Ectodermal cell (in vitro differentiated cells): ENCODE measurements around the gene FKBP3.

Experiments used
- H3K27ac ChIP-seq: 2 replicates; pipeline ENCODE4 v1.7.0; 2013; ENCODE audit warnings: mild to moderate bottlenecking, low read depth, low read length; ENCODE audit not compliant: insufficient read depth, poor library complexity, severe bottlenecking
- H3K27me3 ChIP-seq: 2 replicates; pipeline ENCODE4 v1.7.0; 2013; ENCODE audit warnings: mild to moderate bottlenecking, low read length; ENCODE audit not compliant: insufficient read depth, control insufficient read depth, poor library complexity, severe bottlenecking
- H3K36me3 ChIP-seq: one replicate; pipeline ENCODE4 v1.7.0; 2013; ENCODE audit warnings: low read length; ENCODE audit not compliant: control insufficient read depth, insufficient read depth
- H3K4me1 ChIP-seq: one replicate; pipeline ENCODE4 v1.7.0; 2013; ENCODE audit warnings: low read length; ENCODE audit not compliant: control insufficient read depth, insufficient read depth
- H3K4me3 ChIP-seq: 2 replicates; pipeline ENCODE4 v1.7.0; 2013; ENCODE audit warnings: low read depth, low read length, control low read depth; ENCODE audit not compliant: insufficient read depth
- H3K9me3 ChIP-seq: 2 replicates; pipeline ENCODE4 v1.7.0; 2013; ENCODE audit warnings: mild to moderate bottlenecking, low read length, moderate library complexity; ENCODE audit not compliant: control insufficient read depth
- WGBS, 2 experiments: methylation state at CpG; one replicate each; pipeline ENCODE4 v1.1.7; 2013; ENCODE audit warnings: missing lambda C conversion rate in 2 of 2; 5-methylcytosine and 5-hydroxymethylcytosine counted together

Gene FKBP3

GRCh38 chr14:45068396-45068795 is 65.9 kb downstream of the FKBP3 start:
- Histone ChIP-seq H3K27me3 (no peaks in the 10 kb centered on the region), H3K9me3 (no peaks in the 10 kb centered on the region), H3K36me3 (no peaks in the 10 kb centered on the region), H3K4me3 (no peak overlapping the region), H3K4me1 (no peaks in the 10 kb centered on the region), H3K27ac (no peak overlapping the region)
- WGBS, 2 experiments: 97 to 98% methylated on average over 2 to 3 of the region's 3 CpGs

GRCh38 chr14:45066667-45067066 is 67.6 kb downstream of the FKBP3 start:
- 94 to 100% methylated on average over 3 of the region's 3 CpGs for WGBS, 2 experiments
- Histone ChIP-seq H3K27ac (no peak overlapping the region), H3K27me3 (no peaks in the 10 kb centered on the region), H3K4me3 (no peak overlapping the region), H3K36me3 (no peaks in the 10 kb centered on the region), H3K4me1 (no peaks in the 10 kb centered on the region), H3K9me3 (no peaks in the 10 kb centered on the region)

- 92 to 96% methylated on average over 2 of the region's 2 CpGs for WGBS, 2 experiments
- no peaks in the 10 kb centered on the region for H3K4me1 ChIP-seq
- no peaks in the 10 kb centered on the region for H3K36me3 ChIP-seq
- no peaks in the 10 kb centered on the region for H3K27me3 ChIP-seq
- no peak overlapping the region for H3K27ac ChIP-seq
- H3K9me3 ChIP-seq: no peaks in the 10 kb centered on the region
- no peak overlapping the region for H3K4me3 ChIP-seq
Observed at GRCh38 chr14:45065956-45066355, 68.3 kb downstream of the FKBP3 start.
